GM19238 (cell line): Measurements from ENCODE around the gene POU2AF3.
"Not testable (repeated sequence)": the region's sequence is repeated elsewhere in the genome, so short reads cannot be mapped to it uniquely, and the experiment has no call there.

ENCODE experiments used
- DNase-seq: peaks from one replicate; pipeline ENCODE4 v3.0.0; 2011; ENCODE audit warnings: low spot score; ENCODE audit not compliant: insufficient read length

Gene POU2AF3

DNA sequence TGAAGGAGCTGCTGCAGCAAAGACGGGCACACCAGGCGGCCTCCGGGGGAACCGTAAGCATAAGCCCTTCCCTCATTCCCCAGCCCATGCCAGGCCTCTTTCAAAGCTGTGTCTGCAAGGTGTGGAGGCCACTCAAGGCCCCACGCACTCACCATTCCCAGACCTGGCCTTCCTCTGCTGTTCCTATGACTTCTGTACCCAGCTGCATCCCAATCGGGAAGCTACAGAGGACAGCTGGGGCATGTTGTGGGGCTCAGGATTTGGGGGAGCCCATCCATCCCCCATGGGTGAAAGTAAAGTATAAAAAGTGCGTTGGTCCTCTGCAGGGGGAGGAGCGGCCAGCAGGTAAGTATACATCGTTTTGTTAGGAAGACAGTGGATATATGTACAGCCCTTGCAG, 2.2 kb downstream of the POU2AF3 start:
- no peak for DNase-seq

DNA sequence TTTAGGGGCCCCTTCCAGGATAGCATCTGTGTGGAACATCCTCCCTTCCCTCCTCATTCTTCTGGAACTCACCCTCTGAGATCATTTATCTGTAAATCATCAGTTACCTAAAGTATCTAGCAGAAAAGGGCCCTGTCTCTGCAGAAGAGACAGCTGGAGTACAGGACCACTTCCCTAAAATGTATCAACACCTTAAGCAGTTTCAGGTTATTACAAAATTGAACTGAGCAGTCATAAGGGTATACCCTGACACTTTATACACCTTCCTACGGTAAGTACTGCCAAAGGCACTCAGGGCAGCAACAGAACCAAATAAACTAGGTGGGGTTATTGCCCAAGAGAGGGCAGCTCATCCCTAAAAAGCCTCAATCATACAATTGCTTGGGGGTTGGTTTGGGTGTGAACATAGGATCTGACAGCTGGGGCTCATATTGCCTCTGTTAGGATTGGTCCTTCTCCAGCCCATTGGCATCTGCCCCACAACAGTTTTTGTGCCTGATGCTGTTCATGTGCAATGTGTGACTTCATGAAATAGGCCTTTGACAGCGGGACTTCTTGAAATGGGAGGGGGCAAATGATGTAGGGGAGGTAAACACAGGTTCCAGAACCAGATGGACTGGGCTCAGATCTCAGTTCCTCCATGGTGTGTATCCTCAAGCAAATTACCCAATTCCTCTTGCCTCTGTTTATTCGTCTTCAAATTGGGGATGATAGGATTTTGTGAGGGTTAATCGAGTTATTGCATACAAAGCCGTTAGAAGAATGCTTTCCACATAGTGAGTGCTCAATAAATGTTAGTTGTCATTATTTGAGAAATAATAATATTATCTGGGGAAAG, 2.9 kb downstream of the POU2AF3 start:
- DNase-seq: no peak

DNA sequence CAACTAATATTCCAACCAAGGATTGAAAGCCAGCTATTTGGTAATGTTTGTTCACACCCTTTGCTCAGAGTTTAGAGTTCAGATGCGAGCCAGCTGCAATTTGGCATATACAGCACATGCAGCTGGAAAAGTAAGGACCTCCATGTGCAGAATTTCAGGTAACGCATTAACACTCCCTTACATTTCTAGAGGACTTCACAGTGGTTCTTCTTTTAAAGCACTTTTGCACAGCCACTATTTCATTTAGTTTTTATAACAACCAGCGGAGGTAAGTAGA, 3.4 kb downstream of the POU2AF3 start:
- no peak for DNase-seq

DNA sequence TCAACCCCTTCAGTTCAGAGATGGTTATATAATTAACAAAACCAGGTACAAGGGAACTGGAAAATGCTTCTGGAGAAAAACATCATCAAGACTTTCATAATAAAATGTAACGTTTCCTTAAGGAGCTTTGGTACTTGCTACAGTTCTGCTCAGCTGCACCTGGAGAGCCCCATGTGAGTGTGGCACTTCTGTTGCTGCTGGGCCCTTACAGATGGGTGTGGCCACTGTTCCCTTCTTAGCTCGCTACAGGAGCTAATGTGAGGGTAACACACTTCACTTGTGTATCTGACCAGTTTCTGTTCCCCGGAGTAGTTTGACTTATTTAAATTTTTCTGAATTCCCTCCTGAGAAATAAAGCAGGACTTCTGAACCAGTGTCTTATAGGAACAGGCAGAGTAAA, 4.0 kb downstream of the POU2AF3 start:
- DNase-seq: no peak

DNA sequence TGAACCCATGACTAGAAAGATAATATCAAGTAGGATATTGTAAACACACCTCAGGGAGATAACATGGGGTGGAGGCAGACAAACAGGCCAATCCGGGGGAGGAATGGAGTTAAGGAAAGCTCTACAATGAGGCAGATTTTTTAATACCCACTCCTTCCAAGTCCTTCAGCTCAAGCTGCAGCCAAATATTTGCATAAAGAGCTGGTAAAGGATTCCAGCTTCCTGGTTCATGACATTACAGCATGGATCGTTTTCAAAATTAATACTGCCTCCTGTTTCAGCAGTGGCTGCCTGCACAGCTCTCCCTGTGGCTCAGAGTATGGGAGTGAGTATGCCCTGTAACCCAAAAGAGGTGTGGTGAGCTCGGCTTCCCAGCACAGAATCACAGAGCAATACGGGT, 5.1 kb downstream of the POU2AF3 start:
- no peak for DNase-seq

DNA sequence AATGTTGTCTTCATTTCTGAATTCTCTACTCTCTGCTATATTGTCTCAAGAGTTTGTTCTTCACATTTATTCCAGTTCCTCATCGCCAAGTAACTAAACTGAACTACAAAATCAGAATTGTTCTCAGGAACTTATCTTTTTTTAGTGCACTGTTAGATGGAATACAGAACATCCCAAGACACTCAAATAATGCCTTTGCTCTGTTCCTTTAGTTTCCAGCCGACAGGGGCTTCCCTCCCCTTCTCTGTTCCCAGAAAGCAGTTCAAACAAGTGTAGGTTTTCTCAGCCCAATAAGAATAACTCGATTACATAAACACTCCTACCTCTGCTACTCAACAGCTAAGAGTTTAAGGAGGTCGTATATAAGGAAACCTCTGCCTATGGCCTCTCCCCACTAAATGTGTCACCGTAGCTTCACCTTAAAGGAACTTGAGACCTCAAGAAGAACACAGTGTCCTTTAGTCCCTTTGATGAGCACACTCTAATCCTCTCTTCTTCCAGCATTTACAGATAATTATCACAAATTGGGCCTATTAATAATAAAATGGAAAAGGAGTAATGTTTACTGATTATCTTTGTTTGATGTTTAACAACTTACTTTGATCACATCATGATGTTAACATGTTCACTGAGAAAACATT, 6.9 kb downstream of the POU2AF3 start:
- DNase-seq: no peak

DNA sequence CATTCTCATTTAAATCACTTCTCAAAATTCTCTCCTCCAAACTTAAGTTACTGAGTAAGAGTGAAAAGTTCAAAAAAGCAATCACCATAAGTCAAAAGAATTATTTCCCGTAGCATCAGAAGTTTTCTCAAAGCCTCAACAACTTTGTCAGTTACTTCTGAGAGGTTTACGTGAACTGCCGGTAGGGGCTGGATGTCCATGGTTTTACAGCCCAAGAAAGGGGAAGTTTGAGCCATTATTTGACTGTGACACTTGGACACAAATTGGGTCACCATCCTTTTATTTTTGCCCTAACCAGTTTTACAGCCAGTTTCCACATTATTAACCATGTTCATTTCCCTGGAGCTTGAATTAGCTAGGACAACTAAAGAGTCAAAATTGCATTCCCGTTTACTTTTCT, 7.5 kb downstream of the POU2AF3 start:
- no peak for DNase-seq

DNA sequence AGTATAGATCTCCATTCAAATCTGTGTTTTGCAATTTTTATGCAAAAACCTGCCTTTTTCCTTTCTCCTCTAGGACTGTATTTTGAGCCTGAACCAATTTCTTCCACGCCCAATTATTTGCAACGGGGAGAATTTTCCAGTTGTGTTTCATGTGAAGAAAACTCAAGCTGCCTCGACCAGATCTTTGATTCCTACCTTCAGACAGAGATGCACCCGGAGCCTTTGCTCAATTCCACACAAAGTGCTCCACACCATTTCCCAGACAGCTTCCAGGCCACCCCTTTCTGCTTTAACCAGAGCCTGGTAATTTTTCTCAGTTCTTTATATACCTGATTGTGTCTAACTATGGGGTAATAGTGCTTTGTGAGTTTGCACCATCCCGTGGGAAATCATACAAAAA, 8.0 kb downstream of the POU2AF3 start:
- no peak for DNase-seq

DNA sequence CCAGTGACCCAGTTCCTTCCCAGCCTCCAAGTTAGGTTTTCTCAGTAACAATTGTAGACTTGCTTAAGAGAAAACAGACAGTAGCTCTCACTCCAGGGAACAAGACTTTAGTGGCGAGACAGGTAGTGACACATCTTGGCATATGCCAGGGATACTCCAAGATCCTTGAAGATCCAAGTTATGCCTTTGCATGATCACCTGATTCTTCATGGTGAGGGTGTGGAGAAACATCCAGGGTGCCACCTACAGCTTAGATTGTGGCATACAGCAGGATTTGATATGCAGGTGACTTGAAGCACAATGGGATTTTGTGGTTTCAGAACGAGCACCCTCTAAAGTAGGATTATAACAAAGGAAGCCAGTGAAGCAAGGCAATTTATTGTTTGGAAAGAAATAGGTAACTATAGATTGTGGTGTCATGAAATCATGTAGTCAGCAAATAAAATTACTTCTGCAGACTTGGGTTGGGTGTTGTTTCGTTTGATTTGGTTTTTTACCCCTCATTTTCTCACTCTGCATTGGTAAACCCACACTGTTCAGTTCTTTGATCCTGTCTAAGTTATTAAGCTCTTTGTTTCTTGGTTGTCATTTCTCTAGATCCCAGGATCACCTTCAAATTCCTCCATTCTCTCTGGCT, 9.2 kb downstream of the POU2AF3 start:
- no peak for DNase-seq

DNA sequence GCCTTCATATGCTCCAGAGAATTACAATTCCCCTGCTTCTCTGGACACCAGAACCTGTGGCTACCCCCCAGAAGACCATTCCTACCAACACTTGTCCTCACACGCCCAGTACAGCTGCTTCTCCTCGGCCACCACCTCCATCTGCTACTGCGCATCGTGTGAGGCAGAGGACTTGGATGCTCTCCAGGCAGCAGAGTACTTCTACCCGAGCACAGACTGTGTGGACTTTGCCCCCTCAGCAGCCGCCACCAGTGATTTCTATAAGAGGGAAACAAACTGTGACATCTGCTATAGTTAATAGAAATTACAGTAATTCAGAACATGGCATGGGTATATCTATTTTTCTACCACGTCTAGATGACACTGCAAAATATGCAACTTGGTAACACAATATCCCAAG, 9.8 kb downstream of the POU2AF3 start:
- DNase-seq: no peak

DNA sequence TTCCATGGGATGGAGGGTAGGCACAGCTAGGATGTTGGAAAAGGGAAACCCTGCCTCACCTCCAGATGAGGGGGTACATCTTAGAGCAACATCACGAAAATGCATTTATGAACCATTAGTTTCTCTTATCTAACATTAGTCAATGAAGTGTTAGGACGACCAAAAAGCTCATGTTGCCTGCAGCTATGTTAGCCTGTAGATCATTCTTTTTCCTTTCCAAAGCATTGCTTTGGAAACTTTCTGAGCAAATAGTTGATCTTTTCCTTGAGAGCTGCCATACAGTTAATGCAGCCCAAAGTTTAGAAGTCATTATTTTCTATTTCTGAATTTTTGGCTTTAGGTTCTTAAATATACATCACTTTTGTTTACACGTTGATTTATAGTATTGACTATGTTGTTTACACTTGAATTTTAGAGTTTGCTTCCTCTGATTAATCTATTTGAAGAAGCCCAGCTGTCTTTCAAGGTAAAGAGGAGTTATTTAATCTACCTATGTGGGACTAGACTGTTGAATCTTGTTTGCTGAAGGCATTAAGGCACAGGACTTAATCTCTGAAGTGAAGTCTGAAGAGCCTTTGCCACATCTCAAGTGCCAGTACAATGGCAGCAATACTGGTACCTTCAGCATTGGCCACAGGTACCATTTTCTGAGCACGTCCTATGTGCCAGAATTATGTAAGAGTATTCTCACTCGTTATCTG, 11.0 kb downstream of the POU2AF3 start:
- DNase-seq: no peak

DNA sequence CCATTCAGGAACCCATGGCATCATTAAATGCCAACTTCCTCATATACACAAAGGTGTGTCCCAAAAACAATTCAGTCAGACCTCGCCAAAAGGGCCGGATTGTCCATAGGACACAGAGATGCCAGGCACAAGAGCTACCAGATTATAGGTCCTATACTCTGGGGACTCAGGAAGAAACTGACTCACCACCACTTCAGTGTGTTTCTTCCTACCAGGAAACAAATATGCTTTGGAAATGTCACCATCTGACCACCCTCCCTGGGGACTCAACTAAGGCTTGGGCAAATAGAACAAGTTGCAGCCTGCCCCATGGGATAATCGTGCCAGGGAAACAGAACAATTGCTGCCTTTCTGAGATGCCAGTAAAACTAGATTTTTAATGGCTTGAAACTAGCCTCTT, 11.7 kb downstream of the POU2AF3 start:
- DNase-seq: no peak

DNA sequence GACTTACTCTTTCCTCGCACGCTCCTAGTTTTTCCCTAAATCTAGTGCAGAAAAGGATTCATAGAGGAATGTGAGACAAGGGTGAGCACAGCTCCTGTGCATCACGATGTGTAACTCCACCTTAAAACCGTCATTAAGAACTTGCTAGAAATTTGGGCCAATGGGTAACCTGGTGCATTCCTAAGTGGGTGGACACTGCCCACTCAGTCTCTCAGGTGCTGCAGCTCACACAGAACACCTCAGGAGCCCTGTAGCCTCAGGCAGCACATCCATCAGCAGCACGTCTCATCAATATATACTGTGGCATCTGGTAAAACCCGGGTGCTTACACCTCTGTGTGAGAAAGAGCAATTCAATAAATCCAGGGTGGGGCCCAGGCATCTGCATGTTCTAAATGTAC, 12.4 kb downstream of the POU2AF3 start:
- DNase-seq: no peak

DNA sequence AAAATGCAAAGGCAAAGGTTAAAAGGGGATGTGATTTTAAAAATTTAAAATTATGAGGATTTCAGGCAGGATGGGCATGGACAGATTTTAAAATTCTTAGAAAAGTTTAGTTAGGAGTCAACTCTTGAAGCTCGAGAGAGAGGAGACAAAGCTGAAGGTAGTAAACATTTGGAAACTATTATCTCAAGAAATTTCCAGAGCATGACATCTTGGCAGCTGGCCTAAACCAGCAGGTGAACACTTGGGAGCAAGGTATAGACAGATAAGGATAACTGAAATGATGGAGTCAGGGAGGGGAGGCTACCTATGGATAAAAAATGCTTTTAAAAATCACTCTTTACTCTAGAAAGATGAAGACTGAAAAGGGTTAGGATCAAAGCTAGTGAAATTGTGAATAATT, 13.7 kb downstream of the POU2AF3 start:
- DNase-seq: no peak

DNA sequence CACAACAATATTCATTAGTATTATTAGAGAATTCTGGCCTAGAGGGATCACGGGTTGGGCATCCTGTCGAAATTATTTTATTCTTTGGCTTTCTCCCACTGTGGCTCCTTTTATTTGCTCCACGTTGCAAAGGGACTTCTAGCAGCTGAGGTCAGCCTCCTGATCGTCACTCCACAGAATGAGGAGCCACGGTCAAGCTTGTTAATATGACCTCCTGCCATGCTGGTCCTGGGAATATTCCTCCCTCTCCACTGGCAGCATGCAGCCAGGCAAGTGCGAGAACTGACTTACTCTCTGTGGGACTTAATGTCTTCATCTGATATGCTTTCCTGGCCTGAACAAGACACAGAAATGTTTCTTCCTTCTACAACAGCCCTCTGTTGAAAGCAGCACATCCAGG, 20.9 kb downstream of the POU2AF3 start:
- DNase-seq: no peak

DNA sequence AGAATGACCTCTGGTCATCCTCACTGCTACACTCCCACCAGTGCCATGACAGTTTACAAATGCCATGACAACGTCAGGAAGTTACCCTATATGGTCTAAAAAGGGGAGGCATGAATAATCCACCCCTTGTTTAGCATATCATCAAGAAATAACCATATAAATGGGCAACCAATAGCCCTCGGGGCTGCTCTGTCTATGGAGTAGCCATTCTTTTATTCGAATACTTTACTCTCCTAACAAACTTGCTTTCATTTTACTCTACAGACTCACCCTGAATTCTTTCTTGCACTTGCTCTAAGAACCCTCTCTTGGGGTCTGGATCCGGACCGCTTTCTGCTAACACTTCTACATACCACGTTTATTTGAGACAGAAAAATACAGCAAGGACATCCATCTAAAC, 21.9 kb downstream of the POU2AF3 start:
- not testable (repeated sequence) for DNase-seq

DNA sequence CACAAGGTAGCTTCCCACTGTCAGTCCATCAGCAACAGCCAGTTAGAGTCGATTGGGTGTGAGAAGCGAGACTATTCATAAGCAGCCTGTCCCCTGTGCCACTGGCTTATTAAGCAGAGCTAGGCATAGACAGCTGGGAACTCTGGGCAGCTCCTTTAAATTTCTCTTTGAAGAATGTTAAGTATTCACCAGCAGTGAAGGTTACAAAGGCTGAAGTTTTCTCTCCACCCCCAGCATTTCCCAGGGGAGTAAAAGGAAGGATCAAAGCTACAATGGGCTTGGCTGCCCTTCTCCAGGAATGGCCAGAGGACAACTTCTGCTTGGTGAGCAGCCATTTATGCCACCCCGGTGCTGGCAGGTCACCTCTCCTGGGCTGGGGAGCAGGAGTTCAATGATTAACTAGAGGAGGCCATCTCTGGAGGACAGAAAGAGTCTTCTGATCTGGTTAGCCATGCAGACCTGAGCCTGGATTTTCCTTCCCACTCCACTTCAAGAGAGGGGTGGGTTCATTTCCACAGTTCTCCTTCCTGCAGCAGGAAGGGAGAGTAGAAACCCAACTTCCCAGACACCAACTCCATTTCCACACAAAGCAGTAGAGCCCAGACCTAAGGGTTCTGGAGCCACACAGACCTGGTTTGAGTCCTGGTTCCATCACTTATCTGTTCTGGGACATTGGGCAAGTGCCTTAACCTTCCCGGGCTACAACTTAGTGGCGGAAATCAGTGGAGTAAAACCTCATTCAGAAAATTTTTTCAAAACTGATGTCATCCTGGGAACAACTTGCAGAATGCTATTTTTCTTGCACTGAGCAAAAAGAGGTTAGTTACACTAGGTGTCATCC, 22.6 kb downstream of the POU2AF3 start:
- no peak for DNase-seq

DNA sequence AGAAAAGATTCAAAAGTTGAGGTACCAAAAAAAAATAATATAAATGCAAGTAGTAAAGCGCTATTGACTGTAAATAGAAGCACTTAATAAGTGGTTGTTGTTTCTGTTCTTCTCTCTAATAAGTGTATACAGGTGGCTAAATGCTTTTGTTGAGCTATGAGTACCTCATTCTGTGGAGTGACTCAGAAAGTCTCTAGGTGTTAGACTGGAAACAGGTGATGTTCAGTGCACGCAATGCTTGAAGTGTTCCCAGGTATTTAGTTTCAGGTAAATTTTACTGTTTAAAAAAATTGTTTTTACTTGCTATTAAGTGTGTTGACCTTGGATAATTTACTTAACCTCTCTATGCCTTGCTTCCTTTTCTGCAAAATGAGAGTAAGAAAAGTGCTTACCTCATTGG, 24.2 kb downstream of the POU2AF3 start:
- DNase-seq: no peak

DNA sequence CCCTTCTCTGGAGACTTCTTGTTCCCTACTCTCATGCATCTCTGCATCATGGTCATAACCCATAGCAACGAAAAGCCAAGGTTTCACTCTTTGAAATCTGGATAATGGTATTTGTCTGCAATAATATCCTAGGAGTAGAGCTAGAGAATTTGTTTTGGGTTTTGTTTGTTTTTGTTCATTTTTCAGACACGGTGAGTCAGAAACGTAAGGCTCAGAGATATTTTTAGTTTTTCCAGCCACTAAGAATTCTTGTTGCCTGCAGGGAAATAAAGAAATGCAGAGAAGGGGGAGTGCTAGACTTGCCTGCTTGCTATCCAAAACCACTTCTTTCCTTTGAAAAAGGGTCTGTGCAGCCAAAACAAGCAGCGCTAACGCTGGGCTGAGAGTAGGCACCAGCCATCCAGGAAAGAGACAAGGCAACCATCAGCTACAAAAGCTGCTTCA, 26.0 kb downstream of the POU2AF3 start:
- no peak for DNase-seq

DNA sequence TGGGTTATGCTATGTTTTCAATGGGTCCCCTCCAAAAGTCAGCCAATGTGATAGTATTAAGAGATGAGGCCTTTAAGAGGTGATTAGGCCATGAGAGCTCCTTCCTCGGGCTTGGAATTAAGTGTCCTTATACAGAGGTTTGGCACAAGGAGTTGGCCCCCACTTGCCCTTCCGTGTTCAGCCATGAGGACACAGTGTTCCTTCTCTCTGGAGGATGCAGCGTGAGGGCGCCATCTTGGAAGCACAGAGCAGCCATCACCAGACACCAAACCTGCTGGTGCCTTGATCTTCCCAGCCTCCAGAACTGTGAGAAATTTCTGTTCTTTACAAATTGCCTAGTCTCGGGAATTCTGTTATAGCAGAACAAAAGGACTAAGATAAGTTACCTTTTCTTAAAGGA, 26.9 kb downstream of the POU2AF3 start:
- DNase-seq: no peak

DNA sequence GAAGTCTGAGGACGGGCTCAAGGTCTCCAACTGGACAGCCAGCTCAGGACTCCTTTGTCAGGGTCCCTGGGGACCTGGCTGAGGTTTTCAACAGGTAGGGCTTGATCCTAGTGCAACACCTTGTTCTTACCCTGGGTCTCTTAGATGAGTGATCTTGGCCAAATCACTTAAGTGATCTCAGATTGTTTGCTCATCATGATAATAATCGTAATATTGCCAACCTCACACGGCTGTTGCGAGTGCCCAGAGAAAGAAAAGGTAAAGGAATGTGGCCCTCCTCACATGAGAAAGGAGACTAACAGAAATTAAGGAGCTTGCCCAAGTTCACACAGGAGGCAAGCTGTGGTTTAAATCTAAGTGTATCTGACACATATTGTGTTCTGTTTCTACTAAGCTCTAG, 28.5 kb downstream of the POU2AF3 start:
- DNase-seq: no peak
